Measurements from ENCODE around the gene RPS24. TPM values are rescaled to one million over a fixed set of nuclear protein-coding genes. Genes with fewer than 3 reads are reported as not detected.

Gene RPS24
- total and polyA plus RNA-seq, 10 donors = 1,007 to 8,141 (median 1,662) TPM

- Histone ChIP-seq H3K36me3 (peaks cover 0 to 74% (median 69%) of the 10 kb centered on the region in 6 donors), H3K27ac (no peak overlapping the region), H3K4me1 (peaks cover 0 to 74% (median 38%) of the 10 kb centered on the region in 6 donors), H3K9me3 (no peaks in the 10 kb centered on the region), H3K27me3 (replicated peaks in 1 of 7) (no peaks in the 10 kb centered on the region), H3K4me3 (no peak overlapping the region)
- TF ChIP-seq POLR2A (IDR thresholded peaks at IDR 0.05) (no peak), CTCF (IDR thresholded peaks at IDR 0.05 in 8 of 11, conservative IDR thresholded peaks at IDR 0.05 in 3 of 11) (no peak), POLR2AphosphoS5 (IDR thresholded peaks at IDR 0.05) (peak in 1 of 3 donors; percentile 24)
- intact Hi-C loops (cut with DNase I; ENCODE audit: low total_unique reads) = no loop called here
- DNase-seq = no peak
- 60 to 71% (median 64%) methylated on average over 5 of the region's 5 CpGs for whole genome bisulfite sequencing, 5 donors
Observed at GRCh38 chr10:78041170-78042057, 7.8 kb downstream of the RPS24 start.

- Histone ChIP-seq H3K9me3 (no peaks in the 10 kb centered on the region), H3K27ac (peak overlapping the region in 1 of 8 donors; percentile 2), H3K36me3 (peaks cover 0 to 66% (median 61%) of the 10 kb centered on the region in 6 donors), H3K4me1 (peaks cover 0 to 73% (median 34%) of the 10 kb centered on the region in 6 donors), H3K4me3 (no peak overlapping the region), H3K27me3 (replicated peaks in 1 of 7) (no peaks in the 10 kb centered on the region)
- WGBS, 5 donors = 59 to 69% (median 65%) methylated on average over 2 of the region's 2 CpGs
- intact Hi-C loops (cut with DNase I; ENCODE audit: low total_unique reads) = no loop called here
- no peak for TF ChIP-seq CTCF (IDR thresholded peaks at IDR 0.05 in 8 of 11, conservative IDR thresholded peaks at IDR 0.05 in 3 of 11)
- TF ChIP-seq POLR2AphosphoS5 (IDR thresholded peaks at IDR 0.05) = no peak
- no peak for TF ChIP-seq POLR2A (IDR thresholded peaks at IDR 0.05)
- no peak for DNase-seq
Observed at GRCh38 chr10:78042058-78042751, 8.5 kb downstream of the RPS24 start.

GRCh38 chr10:78042752-78043104, 9.1 kb downstream of the RPS24 start:
- H3K4me3 ChIP-seq = no peak overlapping the region
- H3K27ac ChIP-seq = peak overlapping the region in 1 of 8 donors; percentile 2
- H3K4me1 ChIP-seq = peaks cover 0 to 73% (median 34%) of the 10 kb centered on the region in 6 donors
- no peak for DNase-seq
- intact Hi-C loops (cut with DNase I; ENCODE audit: low total_unique reads) = no loop called here
- TF ChIP-seq POLR2AphosphoS5 (IDR thresholded peaks at IDR 0.05) (no peak), POLR2A (IDR thresholded peaks at IDR 0.05) (no peak), CTCF (IDR thresholded peaks at IDR 0.05 in 8 of 11, conservative IDR thresholded peaks at IDR 0.05 in 3 of 11) (no peak)
- H3K9me3 ChIP-seq = no peaks in the 10 kb centered on the region
- peaks cover 0 to 61% (median 56%) of the 10 kb centered on the region in 6 donors for H3K36me3 ChIP-seq
- 94 to 99% (median 97%) methylated on average over 6 of the region's 6 CpGs for WGBS, 5 donors
- no peaks in the 10 kb centered on the region for H3K27me3 ChIP-seq (replicated peaks in 1 of 7)

GRCh38 chr10:78044179-78044578, 10.5 kb downstream of the RPS24 start:
- no peak for DNase-seq
- H3K9me3 ChIP-seq = no peaks in the 10 kb centered on the region
- H3K4me3 ChIP-seq = no peak overlapping the region
- peaks cover 0 to 63% (median 22%) of the 10 kb centered on the region in 6 donors for H3K4me1 ChIP-seq
- H3K36me3 ChIP-seq = peaks cover 0 to 49% (median 41%) of the 10 kb centered on the region in 6 donors
- no peak overlapping the region for H3K27ac ChIP-seq
- no peaks in the 10 kb centered on the region for H3K27me3 ChIP-seq (replicated peaks in 1 of 7)
- intact Hi-C loops (cut with DNase I; ENCODE audit: low total_unique reads) = no loop called here
- no peak for TF ChIP-seq POLR2AphosphoS5 (IDR thresholded peaks at IDR 0.05)
- no peak for TF ChIP-seq CTCF (IDR thresholded peaks at IDR 0.05 in 8 of 11, conservative IDR thresholded peaks at IDR 0.05 in 3 of 11)
- TF ChIP-seq POLR2A (IDR thresholded peaks at IDR 0.05) = no peak

Data from spleen (tissue), 11 donors.